Right lobe of liver (tissue), 4 donors: ENCODE measurements around the gene TMEM200A.

Source experiments
- CTCF ChIP-seq, 4 donors: fragments of 200-600 bp in 3 of 4; fragments of 450-650 bp in 1 of 4; IDR thresholded peaks; one replicate each; pipeline versions ENCODE4 v1.5.1 to v1.8.0; 2016 to 2022; ENCODE audit warnings: antibody characterized with exemption in 4 of 4, mild to moderate bottlenecking in 2 of 4
- POLR2A ChIP-seq: fragments of 450-650 bp; IDR thresholded peaks from one replicate; pipeline ENCODE4 v1.6.1; 2017; ENCODE audit warnings: antibody characterized with exemption, mild to moderate bottlenecking
- donor health status: DM: no; HTN: no; CAD: no.
- donor health status: DM: no; HTN: no; CAD: no.
- donor health status: DM: no; HTN: yes; CAD: no.

DNA sequence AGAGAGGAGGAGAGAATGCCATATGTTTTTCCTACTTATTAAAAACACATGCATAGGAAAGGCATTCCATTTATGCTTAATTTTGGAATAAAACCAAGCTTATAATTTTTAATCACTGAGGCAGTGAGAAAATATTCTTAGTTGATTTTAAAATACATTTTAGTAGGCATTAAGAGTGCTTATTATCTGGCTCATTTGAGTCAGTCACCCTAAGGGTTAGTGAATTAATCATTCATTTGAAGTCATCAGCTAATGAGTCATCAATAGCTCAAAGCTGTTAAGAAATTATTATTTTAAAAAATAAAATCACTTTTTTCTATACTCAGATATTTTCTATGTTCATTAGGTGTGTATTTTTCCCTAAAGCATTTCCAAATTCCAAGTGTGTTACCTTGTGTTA lies 81.6 kb downstream of the TMEM200A start:
- no peak for TF ChIP-seq CTCF (IDR thresholded peaks at IDR 0.05)
- TF ChIP-seq POLR2A: no peak
